Stimulated activated naive CD4-positive, alpha-beta T cell (primary cell): ENCODE data around the gene DBNDD2.
A peak's percentile ranks its signal among the peaks of the same experiment; 100 is the strongest.

Source experiments
- DNase-seq, 6 experiments: peaks; one replicate each; lab custom pipeline; 2025; lab: John Stamatoyannopoulos, UW

DBNDD2 gene, protein sequence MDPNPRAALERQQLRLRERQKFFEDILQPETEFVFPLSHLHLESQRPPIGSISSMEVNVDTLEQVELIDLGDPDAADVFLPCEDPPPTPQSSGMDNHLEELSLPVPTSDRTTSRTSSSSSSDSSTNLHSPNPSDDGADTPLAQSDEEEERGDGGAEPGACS

DNA sequence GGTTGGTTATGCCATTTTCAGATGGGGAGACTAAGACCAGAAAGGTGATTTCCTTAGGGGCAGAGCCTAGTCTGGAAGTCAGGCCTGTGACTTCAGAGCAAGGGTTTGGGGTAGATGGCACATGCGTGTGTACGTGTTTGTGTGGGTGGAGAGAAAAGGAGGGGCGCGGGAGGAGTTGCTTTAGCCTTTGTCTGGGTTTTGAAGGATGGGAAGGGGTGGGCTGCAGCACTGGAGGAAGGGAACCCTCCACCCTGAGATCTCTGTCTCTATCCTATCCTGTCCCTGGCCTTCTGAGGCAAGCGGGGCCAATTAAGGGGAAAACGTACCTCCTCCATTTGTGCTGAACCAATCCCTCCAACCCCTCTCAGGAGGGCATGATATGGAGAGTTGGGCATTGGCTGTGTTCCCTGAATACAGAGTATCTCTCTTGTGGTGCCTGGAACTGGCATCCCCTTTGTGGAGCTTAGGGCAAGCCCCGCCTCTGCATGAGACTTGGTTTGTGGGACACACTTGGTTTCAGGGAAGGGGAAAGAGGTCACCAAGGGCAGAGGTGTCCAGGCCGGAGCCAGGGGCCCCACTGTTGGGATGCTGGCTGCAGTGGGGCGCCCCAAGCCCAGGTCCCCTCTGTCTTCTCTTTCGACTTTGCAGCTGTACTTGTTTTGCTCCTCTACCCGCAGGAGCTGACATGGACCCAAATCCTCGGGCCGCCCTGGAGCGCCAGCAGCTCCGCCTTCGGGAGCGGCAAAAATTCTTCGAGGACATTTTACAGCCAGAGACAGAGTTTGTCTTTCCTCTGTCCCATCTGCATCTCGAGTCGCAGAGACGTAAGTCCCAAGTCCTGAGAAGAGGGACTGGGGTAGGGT lies at the start of gene DBNDD2:
TSS of gene DBNDD2 (plus strand) at position 507 of the 863 bp plus-strand sequence. CDS start at position 686, 179 bp downstream.
- peak in 3 of 6 experiments; percentile 21 to 34 (median 29) for DNase-seq

DNA sequence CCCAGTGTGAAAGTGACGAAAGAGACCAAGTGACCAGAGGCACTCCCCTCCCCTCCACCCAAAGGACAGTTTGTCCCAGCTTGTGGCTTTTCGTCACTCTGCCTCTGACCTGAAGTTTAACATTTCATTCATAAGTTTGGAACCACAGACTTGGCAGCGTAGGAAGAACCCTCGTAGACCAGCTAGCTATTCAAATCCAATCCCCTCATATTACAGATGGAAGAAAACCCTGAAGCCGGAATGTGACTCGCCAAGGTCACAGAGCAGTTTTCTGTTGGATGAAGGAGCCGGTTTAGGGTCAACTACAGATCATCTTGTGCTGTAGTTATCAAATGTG lies 49.1 kb upstream of the DBNDD2 start:
- DNase-seq = no peak

DNA sequence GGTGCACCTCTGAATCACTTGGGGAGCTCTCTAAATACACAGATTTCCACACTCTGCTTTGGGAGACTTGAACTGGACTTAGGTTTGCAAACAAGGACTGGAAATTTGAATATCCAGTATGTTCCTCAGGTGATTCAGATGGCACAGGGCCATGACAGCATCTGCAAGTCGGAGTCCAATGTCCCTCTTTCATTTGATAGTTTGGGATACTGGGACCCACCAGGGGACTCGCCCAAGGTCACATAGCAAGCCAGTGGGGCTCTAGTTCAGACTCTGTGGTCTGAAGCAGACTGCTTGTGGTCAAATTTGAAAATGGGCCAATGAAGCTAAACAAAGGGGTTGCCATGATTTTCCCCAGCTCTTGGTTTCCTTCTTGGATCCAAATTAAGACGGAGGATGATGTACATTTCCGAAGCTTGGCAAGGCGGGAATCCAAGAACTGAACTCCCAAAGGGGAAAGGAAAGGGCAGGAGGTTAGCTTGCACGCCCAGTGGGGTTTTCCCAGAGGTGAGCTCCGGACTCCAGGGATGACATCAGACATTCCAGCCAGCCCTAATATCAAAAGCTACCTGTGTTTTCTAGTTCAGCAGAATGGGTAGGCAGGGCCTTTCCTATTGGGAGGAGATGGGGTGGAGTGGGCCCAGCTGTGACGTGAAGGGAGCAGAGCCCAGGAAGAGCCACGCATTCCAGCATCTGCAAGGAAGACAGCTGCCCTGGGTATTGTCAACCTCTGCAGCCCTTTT lies 48.5 kb upstream of the DBNDD2 start:
- no peak for DNase-seq

- no peak for DNase-seq
Observed at GRCh38 chr20:45361793-45362192, 46.3 kb upstream of the DBNDD2 start.

- peak; percentile 97 to 99 (median 99) for DNase-seq
Observed at GRCh38 chr20:45362804-45363610, 45.1 kb upstream of the DBNDD2 start, which contains the start of gene SYS1. Gene SYS1 (plus strand): TSS chr20:45363156. CDS start chr20:45363532, 376 bp downstream.

DNA sequence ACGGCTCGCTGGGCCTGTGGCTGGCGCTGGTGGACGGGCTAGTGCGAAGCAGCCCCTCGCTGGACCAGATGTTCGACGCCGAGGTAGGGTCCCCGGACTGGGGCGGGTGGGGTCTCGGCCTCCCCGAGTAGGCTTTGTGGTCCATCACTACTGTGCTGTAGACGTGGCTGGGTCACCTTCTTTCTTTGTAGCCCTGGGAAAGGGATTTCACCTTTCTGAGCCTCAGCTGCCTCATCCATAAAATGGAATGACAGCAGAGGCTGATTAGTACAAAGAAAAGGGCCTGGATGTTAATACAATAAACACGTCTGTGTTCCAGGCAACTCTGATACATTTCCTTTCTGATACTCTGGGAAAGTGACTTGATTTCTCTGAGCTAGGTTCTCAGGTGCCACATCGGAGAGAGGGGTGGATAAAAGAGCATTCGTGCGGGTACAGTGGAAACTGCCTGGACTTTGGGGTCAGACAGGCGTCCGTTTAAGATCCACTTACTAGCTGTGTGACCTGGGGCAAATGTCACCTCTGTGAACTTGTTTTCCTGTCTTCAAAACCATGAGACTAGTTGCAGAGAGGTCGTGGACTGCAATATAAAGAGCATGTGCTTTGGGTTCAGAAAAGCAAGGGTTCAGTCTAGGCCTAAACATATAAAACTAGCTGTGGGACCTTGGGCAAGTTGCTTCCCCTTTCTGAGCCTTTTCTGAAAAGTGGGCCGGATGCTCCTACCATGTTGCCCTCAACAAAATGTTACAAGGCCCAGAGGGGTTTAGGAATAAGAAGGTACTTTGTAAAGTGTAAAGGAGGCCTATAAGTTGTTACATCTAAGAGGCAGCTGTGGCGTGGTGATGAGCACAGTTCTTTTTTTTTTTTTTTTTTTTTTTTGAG lies 44.2 kb upstream of the DBNDD2 start:
- DNase-seq = peak in 1 of 6 experiments; percentile 11

- DNase-seq = no peak
Observed at GRCh38 chr20:45365444-45365970, 42.6 kb upstream of the DBNDD2 start.

DNA sequence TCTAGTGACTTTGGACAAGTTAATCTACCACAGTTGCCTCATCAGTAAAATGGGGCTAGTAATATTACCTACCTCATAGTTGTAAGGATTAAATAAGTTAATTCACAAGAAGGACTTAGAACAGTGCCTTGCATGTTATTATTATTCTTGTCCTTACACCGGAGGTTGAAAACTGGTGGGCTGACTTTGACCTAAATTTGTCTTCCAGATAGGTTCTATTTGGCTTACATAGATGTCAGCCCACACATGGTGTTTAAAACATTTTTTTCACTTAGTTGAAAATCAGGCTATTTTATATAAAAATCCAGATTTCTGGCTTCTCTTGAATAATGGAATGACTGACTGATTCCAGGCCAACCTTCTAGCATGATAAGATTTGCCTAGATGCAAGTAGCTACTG lies 41.9 kb upstream of the DBNDD2 start:
- no peak for DNase-seq

GRCh38 chr20:45366631-45367030 lies 41.5 kb upstream of the DBNDD2 start:
- no peak for DNase-seq

GRCh38 chr20:45367126-45367525 lies 41.0 kb upstream of the DBNDD2 start:
- DNase-seq = no peak

GRCh38 chr20:45368221-45368980 lies 39.7 kb upstream of the DBNDD2 start:
- DNase-seq = peak in 4 of 6 experiments; percentile 5 to 58 (median 54)

DNA sequence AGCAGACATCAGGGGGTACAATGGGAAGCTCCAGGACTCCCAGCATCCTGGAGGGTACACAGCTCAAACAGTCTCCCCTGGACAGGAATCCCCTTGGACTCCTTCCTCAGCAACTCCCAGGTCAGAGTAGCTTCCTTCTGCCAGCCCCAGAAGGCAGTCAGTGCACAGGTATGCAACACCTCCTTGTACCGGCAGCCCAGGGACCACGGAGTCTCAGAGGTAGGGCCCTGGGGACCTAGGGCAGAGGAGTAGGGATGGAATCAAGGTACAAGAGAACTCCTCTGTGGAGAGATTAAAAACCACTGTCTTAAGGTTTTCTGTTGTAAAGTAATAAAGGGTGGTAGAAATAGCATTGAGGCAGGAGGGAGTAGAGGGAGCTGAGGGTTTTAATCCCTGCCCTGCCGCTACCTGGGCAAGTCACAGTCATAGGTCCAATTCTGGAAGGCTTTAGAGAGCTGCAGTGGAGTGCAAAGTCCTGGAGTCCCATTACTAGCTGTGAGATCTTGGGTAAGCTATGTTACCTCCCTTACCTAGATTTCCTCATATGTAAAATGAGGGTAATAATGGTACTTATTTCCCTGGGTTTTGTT lies 37.4 kb upstream of the DBNDD2 start:
- no peak for DNase-seq

DNA sequence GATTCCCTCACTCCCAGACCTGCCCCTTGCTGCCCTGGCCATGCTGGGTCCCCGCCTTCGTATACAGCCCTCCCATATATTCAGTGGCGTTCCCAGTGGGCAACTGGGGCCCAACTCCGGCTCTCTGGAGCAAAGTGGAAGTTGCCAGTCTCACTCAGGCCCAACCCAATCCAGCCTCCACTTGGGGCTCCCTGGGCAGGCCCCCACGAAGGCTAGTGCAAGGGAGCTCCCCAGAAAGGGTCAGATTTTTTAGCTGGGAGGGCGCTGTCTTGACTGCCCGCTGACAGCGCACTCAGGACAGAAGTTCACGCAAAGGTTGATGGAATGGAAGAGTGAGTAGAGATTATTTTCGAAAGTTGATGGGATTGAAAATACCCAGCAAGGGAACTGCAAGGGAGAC lies 35.8 kb upstream of the DBNDD2 start:
- no peak for DNase-seq

- DNase-seq = no peak
Observed at GRCh38 chr20:45372646-45373352, 35.3 kb upstream of the DBNDD2 start.

- peak; percentile 77 to 91 (median 84) for DNase-seq
Observed at GRCh38 chr20:45373353-45374100, 34.6 kb upstream of the DBNDD2 start.

GRCh38 chr20:45374101-45374467 lies 34.0 kb upstream of the DBNDD2 start:
- no peak for DNase-seq

DNA sequence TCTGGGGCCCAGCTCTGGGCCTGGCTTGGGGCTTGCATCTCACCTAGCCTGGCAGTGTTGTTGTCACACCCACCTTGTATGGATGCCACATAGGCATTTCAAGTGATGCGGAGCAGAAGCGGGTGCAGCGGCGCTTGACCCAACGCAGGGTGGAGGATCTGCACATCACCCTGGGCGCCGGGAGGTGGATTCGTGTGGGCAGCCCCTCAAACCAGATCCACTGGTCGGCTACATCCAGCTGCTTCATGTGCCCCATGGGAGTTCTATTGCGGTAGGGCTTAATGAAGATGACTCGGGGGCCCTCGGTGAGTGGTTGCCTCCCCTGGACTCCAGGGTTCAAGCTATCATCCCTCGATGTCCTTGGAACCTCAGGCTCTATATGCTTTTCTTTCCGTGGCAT lies 33.1 kb upstream of the DBNDD2 start:
- no peak for DNase-seq

DNA sequence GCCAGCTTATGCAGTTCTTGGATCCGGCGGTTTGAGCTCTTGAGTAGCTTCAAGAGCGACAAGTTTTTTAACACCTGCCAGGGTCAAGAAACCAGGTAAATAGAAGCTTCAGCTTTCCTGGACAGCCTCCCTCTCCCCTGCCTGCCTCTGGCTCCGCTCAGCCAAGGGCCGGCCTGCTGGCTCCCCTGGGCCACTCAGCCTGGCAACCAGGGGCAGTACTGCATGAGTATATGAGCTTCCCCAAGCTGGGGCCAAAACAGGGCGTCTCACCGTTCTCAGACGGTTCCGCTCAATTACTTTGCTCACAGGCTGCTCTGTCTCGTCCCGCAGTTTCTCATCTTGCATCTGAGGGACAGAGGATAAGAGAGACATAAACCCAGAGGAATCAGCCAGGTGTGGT lies 30.8 kb upstream of the DBNDD2 start:
- DNase-seq = no peak
